VCaP (cell line): ENCODE data around the gene FSIP2.
A peak's percentile ranks its signal among the peaks of the same experiment; 100 is the strongest.

Experiments
- H3K27ac ChIP-seq: fragments of 450-650 bp; 2 replicates; pipeline ENCODE4 v1.5.1; 2017
- CTCF ChIP-seq: fragments of 450-650 bp; conservative IDR thresholded peaks from 2 replicates; pipeline ENCODE4 v1.5.1; 2017; ENCODE audit warnings: mild to moderate bottlenecking, moderate library complexity

FSIP2 gene

GRCh38 chr2:185738679-185739472 lies at the start of gene FSIP2:
Gene FSIP2 (plus strand): TSS chr2:185738804. CDS start chr2:185738895, 91 bp downstream.
- peak; percentile 41 for TF ChIP-seq CTCF
- H3K27ac ChIP-seq, result no peak within 1 kb of the TSS

- H3K27ac ChIP-seq, result no peak overlapping the region
- TF ChIP-seq CTCF, result no peak
Observed at GRCh38 chr2:185689906-185690539, 48.6 kb upstream of the FSIP2 start.

GRCh38 chr2:185695711-185696235 lies 42.8 kb upstream of the FSIP2 start:
- H3K27ac ChIP-seq, result no peak overlapping the region
- no peak for TF ChIP-seq CTCF

- TF ChIP-seq CTCF, result no peak
Observed at GRCh38 chr2:185700883-185701282, 37.7 kb upstream of the FSIP2 start.

GRCh38 chr2:185734658-185735057 lies 3.9 kb upstream of the FSIP2 start:
- no peak for TF ChIP-seq CTCF

More at GRCh38 chr2:185700883-185701282, 37.7 kb upstream of the FSIP2 start:
- no peak overlapping the region for H3K27ac ChIP-seq

GRCh38 chr2:185736210-185736609 lies 2.4 kb upstream of the FSIP2 start:
- TF ChIP-seq CTCF, result no peak
- H3K27ac ChIP-seq, result no peak overlapping the region

More at GRCh38 chr2:185734658-185735057, 3.9 kb upstream of the FSIP2 start:
- no peak overlapping the region for H3K27ac ChIP-seq
